Left ventricle myocardium superior (tissue), 1 donor: Measurements from ENCODE around the gene SNAPC2. TPM values are rescaled to one million over a fixed set of nuclear protein-coding genes. Genes with fewer than 3 reads are reported as not detected.
"Not testable (repeated sequence)": the region's sequence is repeated elsewhere in the genome, so short reads cannot be mapped to it uniquely, and the experiment has no call there.

Experiments used
- ATAC-seq: fragments of 200-7000 bp; cut with Tn5 transposase; one replicate; pipeline ENCODE4 v1.9.1; 2020; ENCODE audit warnings: mild to moderate bottlenecking, moderate library complexity
- DNase-seq: peaks from one replicate; pipeline ENCODE4 v3.0.0-alpha.2; 2020
- intact Hi-C: fragments of 100-400 bp; cut with micrococcal nuclease; formaldehyde crosslinking; loops from one replicate; pipeline ENCODE4 v1.11.0; 2022
- total RNA-seq: library from RNA; stranded (reverse); fragmentation: NEBNext Ultra II Directional; extraction: Animal tissue kit (Norgen Biotek cat#: 25700); gene quantifications from one replicate; pipeline ENCODE4 v1.2.1, GENCODE V29; 2021
- donor health status: DM: no; HTN: yes; CAD: no; lungs with severe emphysema.

SNAPC2 gene
- total RNA-seq, 1 donor from 2014 or later, result 9.7 TPM

- no peak for DNase-seq
- intact Hi-C loops, result no loop called here
- ATAC-seq, result no peak
Measured at GRCh38 chr19:7953576-7953975, 33.4 kb downstream of the SNAPC2 start.

DNA sequence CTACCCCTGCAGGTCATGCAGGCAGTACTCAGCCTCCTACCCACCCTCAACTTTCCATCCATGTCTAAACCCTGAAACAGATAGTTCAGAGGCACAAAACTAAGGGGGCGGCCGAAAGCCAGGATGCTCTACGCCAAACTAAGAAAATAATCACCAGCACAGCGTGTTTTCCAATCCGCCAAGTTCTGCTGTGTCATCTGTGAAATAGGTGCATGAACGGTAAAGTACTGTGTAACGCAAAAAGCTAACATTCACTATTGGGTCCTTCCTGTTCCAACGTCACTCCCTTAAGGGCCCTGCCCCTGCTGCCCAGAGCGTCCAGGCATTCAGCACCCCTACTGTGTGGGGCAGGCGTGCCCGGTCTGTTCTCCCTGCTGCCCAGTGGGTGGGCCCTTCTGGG, 35.6 kb downstream of the SNAPC2 start:
- ATAC-seq (no peak), DNase-seq (no peak)
- intact Hi-C loops, result no loop called here

DNA sequence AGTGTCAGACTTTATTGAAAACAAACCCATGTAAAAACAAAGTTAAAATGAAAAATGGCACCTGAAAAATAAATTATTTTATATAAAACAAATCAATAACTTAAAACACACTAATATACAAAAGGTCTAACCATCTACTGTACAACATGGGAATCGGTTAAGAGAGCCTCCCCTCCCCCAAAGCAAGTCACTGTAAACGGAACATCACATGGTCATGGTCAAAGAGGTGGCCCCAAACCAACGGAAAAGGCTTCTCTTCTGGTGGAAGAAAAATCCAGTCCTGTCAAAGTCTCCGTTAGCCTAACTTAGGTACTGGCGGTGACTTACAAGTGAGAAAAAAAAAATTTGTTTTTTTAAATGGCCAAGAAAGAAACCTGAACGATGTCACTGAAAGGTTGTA, 39.1 kb downstream of the SNAPC2 start:
- intact Hi-C loops, result no loop called here
- DNase-seq, result no peak
- no peak for ATAC-seq

DNA sequence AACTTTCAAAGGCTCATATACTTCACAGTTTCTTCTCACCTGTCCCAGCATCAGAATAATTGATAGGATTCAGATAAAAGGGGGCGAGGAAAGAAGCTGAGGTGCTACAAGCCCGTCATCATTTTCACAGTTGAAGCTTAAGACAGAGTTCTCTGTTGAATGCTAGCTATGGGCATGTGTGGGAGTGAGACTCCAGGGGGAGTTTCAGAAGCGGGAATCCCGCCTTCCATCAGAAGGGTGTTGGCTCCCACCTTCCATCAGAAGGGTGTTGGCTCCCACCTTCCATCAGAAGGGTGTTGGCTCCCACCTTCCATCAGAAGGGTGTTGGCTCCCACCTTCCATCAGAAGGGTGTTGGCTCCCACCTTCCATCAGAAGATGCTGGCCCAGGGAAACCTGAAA, 40.9 kb downstream of the SNAPC2 start:
- intact Hi-C loops, ATAC-seq, DNase-seq: not testable (repeated sequence)

- ATAC-seq, result no peak
- DNase-seq, result no peak
- intact Hi-C loops, result no loop called here
Measured at GRCh38 chr19:7961920-7962626, 41.9 kb downstream of the SNAPC2 start.

- no peak for DNase-seq
- ATAC-seq, result no peak
- intact Hi-C loops, result no loop called here
Measured at GRCh38 chr19:7962644-7963268, 42.6 kb downstream of the SNAPC2 start.

DNA sequence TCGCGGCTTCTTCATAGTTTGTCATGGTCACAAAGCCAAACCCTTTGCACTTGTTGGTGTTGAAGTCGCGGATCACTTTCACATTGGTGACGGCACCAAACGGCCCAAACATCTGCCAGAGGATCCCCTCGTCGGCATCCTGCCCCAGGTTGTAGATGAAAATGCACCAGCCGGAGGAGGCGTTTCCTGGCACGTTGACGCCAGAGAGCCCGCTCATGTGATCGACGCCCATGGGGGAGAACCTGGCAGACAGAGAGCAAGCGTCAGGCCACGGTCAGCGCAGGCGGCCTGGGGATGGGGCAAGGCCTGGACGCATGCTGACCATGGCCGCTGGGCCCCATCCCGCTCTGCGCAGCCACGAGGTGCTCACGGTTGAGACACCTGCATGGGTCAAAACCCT, 43.4 kb downstream of the SNAPC2 start:
- ATAC-seq (no peak), DNase-seq (no peak)
- intact Hi-C loops, result no loop called here

- intact Hi-C loops, result no loop called here
- no peak for DNase-seq
- ATAC-seq, result no peak
Measured at GRCh38 chr19:7965259-7965841, 45.2 kb downstream of the SNAPC2 start.

DNA sequence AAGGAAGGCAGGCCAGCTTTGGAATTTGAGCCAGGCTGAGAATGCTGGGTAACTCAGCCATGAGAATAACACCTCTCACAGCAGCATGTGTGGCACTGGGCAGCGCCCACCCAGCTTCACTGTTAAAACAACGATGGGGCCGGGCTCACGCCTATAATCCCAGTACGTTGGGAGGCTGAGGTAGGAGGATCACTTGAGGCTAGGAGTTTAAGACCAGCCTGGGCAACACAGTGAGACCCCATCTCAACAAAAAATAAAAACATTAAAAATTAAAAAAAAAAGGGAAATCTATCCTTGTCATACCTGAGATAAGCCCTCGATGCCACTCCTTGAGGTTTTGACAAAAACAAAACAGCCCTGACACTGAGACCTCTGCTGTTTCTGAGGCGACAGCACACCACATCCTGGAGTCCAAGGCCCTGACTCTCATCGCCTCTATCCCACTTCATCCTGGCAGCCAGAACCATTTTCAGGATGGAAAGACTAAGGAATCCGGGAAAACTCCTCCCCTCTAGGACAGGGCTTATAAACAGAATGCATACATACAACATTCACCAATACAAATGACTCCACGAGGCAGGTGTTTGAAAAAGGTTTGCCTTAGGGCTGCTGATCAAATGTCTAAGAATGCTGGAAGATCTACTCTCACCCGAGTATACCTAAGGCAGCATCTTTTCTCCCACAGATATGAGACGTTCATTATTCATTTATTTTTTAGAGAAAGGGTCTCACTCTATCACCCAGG, 46.0 kb downstream of the SNAPC2 start:
- intact Hi-C loops, result no loop called here
- no peak for ATAC-seq
- DNase-seq, result no peak

DNA sequence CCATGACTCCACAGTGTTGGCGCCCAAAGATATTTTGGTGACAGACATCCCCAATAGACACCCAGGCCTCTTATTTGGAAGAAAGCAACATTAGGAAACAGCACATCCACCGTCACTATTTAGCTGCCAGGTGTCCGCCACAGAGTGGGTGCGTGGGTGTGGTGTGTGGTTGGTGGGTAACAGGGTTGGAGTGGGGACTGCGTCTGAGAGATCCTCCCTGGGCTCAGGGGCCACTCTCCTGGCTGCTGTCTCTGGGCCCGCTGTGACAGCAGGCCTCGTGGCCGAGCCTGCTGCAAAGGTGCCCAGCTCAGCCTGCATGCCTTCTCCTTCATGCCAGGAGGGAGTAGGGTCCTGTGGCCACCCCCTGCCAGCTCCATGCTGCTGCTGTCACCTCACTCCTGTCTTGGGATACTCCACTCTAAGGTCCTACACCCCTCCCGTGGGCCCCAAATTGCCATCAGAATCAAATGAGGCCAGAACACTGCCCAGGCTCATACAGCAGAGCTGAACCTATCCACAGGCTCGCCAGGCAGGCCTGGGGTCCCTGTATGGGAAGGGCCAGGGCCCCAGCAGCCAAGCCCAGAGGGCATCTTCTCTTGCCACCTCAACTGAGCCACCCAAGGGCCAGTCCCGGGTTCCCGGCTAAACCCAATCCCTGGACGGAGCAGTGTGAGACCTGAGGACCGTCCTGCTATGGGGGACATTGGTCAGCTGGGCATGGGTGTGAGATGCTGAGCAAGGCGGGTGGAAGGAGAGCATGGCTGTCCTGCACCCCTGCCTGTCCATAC, 48.1 kb downstream of the SNAPC2 start:
- DNase-seq, result no peak
- intact Hi-C loops, result no loop called here
- ATAC-seq, result no peak

DNA sequence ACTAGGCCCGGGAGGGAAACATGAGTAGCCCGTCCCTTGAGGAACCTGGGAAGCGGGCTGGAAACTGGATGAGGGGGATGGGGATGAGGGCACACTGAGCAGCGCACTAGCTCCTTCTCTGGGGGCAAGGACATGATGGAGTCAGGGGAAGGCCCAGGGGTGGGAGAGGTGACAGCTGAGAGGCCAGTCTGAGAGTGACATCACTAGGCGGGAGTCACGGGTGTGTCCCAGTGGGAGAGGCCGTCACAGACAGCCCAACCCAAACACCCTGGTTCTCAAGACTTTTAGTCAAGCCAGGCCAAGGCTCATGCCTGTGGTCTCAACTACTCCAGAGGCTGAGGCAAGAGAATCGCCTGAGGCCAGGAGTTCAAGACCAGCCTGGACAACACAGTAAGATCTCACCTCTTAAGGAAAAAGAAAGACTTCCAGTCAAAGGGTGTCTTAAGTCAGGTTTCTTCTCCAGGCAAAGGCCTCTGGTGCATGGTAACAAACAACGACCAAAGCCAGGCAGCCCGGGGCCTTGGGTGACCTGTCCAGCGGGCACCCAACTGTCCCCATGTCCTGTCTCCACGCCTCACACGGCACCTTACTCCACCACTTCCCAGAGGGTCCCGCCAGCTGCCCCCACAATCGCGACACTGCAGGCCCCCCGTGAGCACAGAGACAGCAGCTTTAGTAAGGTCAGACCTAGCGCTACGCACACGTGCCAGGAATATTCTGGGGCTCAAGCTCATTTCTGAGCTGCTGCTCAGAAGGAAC, 48.8 kb downstream of the SNAPC2 start:
- no peak for ATAC-seq
- intact Hi-C loops, result no loop called here

GRCh38 chr19:7969555-7969939, 49.4 kb downstream of the SNAPC2 start:
- no peak for DNase-seq
- ATAC-seq, result no peak
- intact Hi-C loops, result no loop called here

More for the DNA sequence above, 48.8 kb downstream of the SNAPC2 start:
- DNase-seq, result no peak

- DNase-seq (no peak), ATAC-seq (no peak)
- intact Hi-C loops, result no loop called here
Measured at GRCh38 chr19:7970716-7971448, 50.7 kb downstream of the SNAPC2 start.

GRCh38 chr19:7971553-7972520, 51.7 kb downstream of the SNAPC2 start:
- DNase-seq (no peak), ATAC-seq (no peak)
- intact Hi-C loops, result no loop called here
